H1 (cell line): Measurements from ENCODE around the gene DUSP3. TPM values are rescaled to one million over a fixed set of nuclear protein-coding genes. Genes with fewer than 3 reads are reported as not detected.

ENCODE experiments used
- CTCF ChIA-PET: fragments of 300-600 bp; sonication (Branson Sonifier 250); formaldehyde crosslinking; loops from one replicate; lab custom pipeline; 2021; ENCODE audit not compliant: partially characterized antibody; lab: Charles Lee
- POLR2A ChIA-PET: fragments of 300-600 bp; sonication (Branson Sonifier 250); formaldehyde crosslinking; loops from one replicate; lab custom pipeline; 2021; ENCODE audit warnings: inconsistent platforms; ENCODE audit not compliant: partially characterized antibody; lab: Charles Lee
- DNase-seq, 2 experiments: peaks; one replicate each; pipeline versions ENCODE4 v3.0.0 to v3.0.0-alpha.2; 2010 to 2022; ENCODE audit warnings: low spot score in 2 of 2, low read depth in 1 of 2, mixed read lengths in 1 of 2
- FAIRE-seq: peaks from 2 replicates; lab custom pipeline; 2011; peaks lifted over from hg19 to GRCh38; lab: Jason Lieb, UNC
- H2AFZ ChIP-seq: 2 replicates; pipeline ENCODE4 v1.8.1; 2012; ENCODE audit warnings: low read length, inconsistent platforms
- H2AK5ac ChIP-seq: 2 replicates; pipeline ENCODE4 v1.6.1; 2013; ENCODE audit warnings: low read depth, low read length
- H2BK120ac ChIP-seq: replicated peaks from 2 replicates; pipeline ENCODE3; 2013; ENCODE audit warnings: low read depth, low read length, inconsistent platforms
- H2BK12ac ChIP-seq: 2 replicates; pipeline ENCODE4 v1.6.1; 2013; ENCODE audit warnings: low read depth, low read length
- H2BK15ac ChIP-seq: 2 replicates; pipeline ENCODE4 v1.6.1; 2013; ENCODE audit warnings: low read length
- H2BK20ac ChIP-seq: 2 replicates; pipeline ENCODE4 v1.6.1; 2013; ENCODE audit warnings: low read length
- H2BK5ac ChIP-seq: 2 replicates; pipeline ENCODE4 v1.6.1; 2013; ENCODE audit warnings: low read depth, low read length
- H3K14ac ChIP-seq: 2 replicates; pipeline ENCODE4 v1.6.1; 2013; ENCODE audit warnings: inconsistent platforms; ENCODE audit not compliant: insufficient read length
- H3K18ac ChIP-seq: 2 replicates; pipeline ENCODE4 v1.6.1; 2013; ENCODE audit warnings: low read length; ENCODE audit errors: extremely low read depth
- H3K23ac ChIP-seq: 2 replicates; pipeline ENCODE4 v1.6.1; 2013; ENCODE audit warnings: inconsistent platforms; ENCODE audit not compliant: insufficient read length
- H3K23me2 ChIP-seq: 2 replicates; pipeline ENCODE4 v1.6.1; 2013; ENCODE audit warnings: low read depth, low read length
- H3K27ac ChIP-seq: 2 replicates; pipeline ENCODE4 v1.6.1; 2011; ENCODE audit warnings: low read depth, low read length, inconsistent platforms
- H3K27me3 ChIP-seq, 4 experiments: replicated peaks in 1 of 4; 1 replicate in 1 of 4; 2 replicates in 3 of 4; pipeline versions ENCODE4 v1.6.1 to v1.8.1; 2011 to 2013; ENCODE audit warnings: low read length in 3 of 4, mild to moderate bottlenecking in 3 of 4, inconsistent platforms in 2 of 4, mixed read lengths in 2 of 4, moderate library complexity in 1 of 4; ENCODE audit not compliant: control insufficient read depth in 3 of 4, insufficient read depth in 3 of 4; ENCODE audit errors: extremely low read depth in 1 of 4
- H3K36me3 ChIP-seq, 4 experiments: 2 replicates each; pipeline versions ENCODE4 v1.6.1 to v1.8.1; 2011 to 2013; ENCODE audit warnings: mild to moderate bottlenecking in 4 of 4, low read length in 3 of 4, moderate library complexity in 2 of 4, control low read depth in 1 of 4, inconsistent platforms in 1 of 4; ENCODE audit not compliant: insufficient read depth in 4 of 4, control insufficient read depth in 2 of 4
- H3K4ac ChIP-seq: replicated peaks from 2 replicates; pipeline ENCODE3; 2013; ENCODE audit warnings: low read length, low read depth, mixed read lengths, inconsistent platforms; ENCODE audit not compliant: insufficient read length
- H3K4me1 ChIP-seq, 4 experiments: replicated peaks in 1 of 4; 1 replicate in 1 of 4; 2 replicates in 3 of 4; pipeline versions ENCODE4 v1.6.1 to v1.8.1; 2011 to 2013; ENCODE audit warnings: low read length in 3 of 4, inconsistent platforms in 2 of 4, mixed read lengths in 1 of 4; ENCODE audit not compliant: insufficient read depth in 4 of 4, control insufficient read depth in 3 of 4
- H3K4me2 ChIP-seq, 2 experiments: 2 replicates each; pipeline versions ENCODE4 v1.6.1 to v1.8.1; 2011 to 2013; ENCODE audit warnings: low read depth in 2 of 2, low read length in 2 of 2, control low read depth in 1 of 2, inconsistent platforms in 1 of 2, mild to moderate bottlenecking in 1 of 2; ENCODE audit not compliant: insufficient read depth in 1 of 2
- H3K4me3 ChIP-seq, 4 experiments: fragments of 200-600, 300-600 bp in 1 of 4; sonication (generic), shearing (Covaris generic), sonication (Bioruptor Twin) in 1 of 4; 2 replicates each; pipeline versions ENCODE4 v1.5.1 to v1.8.1; 2011 to 2016; ENCODE audit warnings: low read length in 4 of 4, low read depth in 3 of 4, control low read depth in 2 of 4, inconsistent platforms in 2 of 4, mild to moderate bottlenecking in 2 of 4, mixed read lengths in 1 of 4, moderate library complexity in 1 of 4; ENCODE audit not compliant: insufficient read depth in 2 of 4; ENCODE audit errors: extremely low read depth in 1 of 4
- H3K56ac ChIP-seq: replicated peaks from 2 replicates; pipeline ENCODE3; 2013; ENCODE audit warnings: low read depth, mild to moderate bottlenecking, mixed read lengths, low read length, inconsistent platforms; ENCODE audit not compliant: insufficient read length
- H3K79me1 ChIP-seq: 2 replicates; pipeline ENCODE4 v1.6.1; 2013; ENCODE audit warnings: low read depth, low read length, control low read depth
- H3K79me2 ChIP-seq, 2 experiments: 2 replicates each; pipeline versions ENCODE4 v1.6.1 to v1.8.1; 2012 to 2013; ENCODE audit warnings: low read length in 2 of 2, mild to moderate bottlenecking in 2 of 2, inconsistent platforms in 1 of 2; ENCODE audit not compliant: insufficient read depth in 2 of 2, control insufficient read depth in 1 of 2
- H3K9ac ChIP-seq, 4 experiments: replicated peaks in 1 of 4; 1 replicate in 1 of 4; 2 replicates in 3 of 4; pipeline versions ENCODE4 v1.6.1 to v1.8.1; 2011 to 2013; ENCODE audit warnings: low read depth in 3 of 4, low read length in 3 of 4, control low read depth in 2 of 4, mild to moderate bottlenecking in 2 of 4, moderate library complexity in 2 of 4, inconsistent platforms in 1 of 4; ENCODE audit errors: extremely low read depth in 1 of 4
- H3K9me3 ChIP-seq, 2 experiments: 2 replicates each; pipeline versions ENCODE4 v1.6.1 to v1.8.1; 2012 to 2013; ENCODE audit warnings: mild to moderate bottlenecking in 2 of 2, moderate library complexity in 2 of 2, control low read depth in 1 of 2, inconsistent platforms in 1 of 2, low read depth in 1 of 2, low read length in 1 of 2, mixed read lengths in 1 of 2; ENCODE audit not compliant: insufficient read depth in 2 of 2
- H4K20me1 ChIP-seq, 2 experiments: replicated peaks in 1 of 2; 2 replicates each; pipeline versions ENCODE3 to v1.8.1; 2011 to 2013; ENCODE audit warnings: inconsistent platforms in 2 of 2, low read length in 2 of 2, mild to moderate bottlenecking in 1 of 2; ENCODE audit not compliant: insufficient read depth in 2 of 2, control insufficient read depth in 1 of 2
- H4K5ac ChIP-seq: 2 replicates; pipeline ENCODE4 v1.6.1; 2013; ENCODE audit warnings: low read length, low read depth, mixed read lengths, inconsistent platforms; ENCODE audit not compliant: insufficient read length
- H4K8ac ChIP-seq: 2 replicates; pipeline ENCODE4 v1.8.0; 2013; ENCODE audit warnings: mild to moderate bottlenecking, moderate library complexity, low read length, inconsistent platforms; ENCODE audit not compliant: insufficient read depth; ENCODE audit errors: extremely low read depth
- H4K91ac ChIP-seq: replicated peaks from 2 replicates; pipeline ENCODE3; 2013; ENCODE audit warnings: low read length, mixed read lengths, inconsistent platforms; ENCODE audit not compliant: insufficient read length
- EGR1 ChIP-seq: IDR thresholded peaks from 2 replicates; pipeline ENCODE4 v1.6.1; 2011; ENCODE audit warnings: low read depth, low read length, borderline replicate concordance
- KDM1A ChIP-seq: fragments of 200-600, 300-600 bp; sonication (generic); IDR thresholded peaks from 2 replicates; pipeline ENCODE4 v1.7.1; 2016; ENCODE audit warnings: mild to moderate bottlenecking, low read length, borderline replicate concordance
- RBBP5 ChIP-seq: IDR thresholded peaks from 2 replicates; pipeline ENCODE4 v1.7.1; 2012; ENCODE audit warnings: low read depth, mild to moderate bottlenecking, inconsistent platforms, low read length, moderate library complexity, borderline replicate concordance
- SIN3A ChIP-seq, 2 experiments: IDR thresholded peaks in 1 of 2; conservative IDR thresholded peaks in 1 of 2; 2 replicates each; pipeline ENCODE4 v1.6.1; 2011 to 2012; ENCODE audit warnings: low read length in 2 of 2, improper control_type of control experiment in 1 of 2, low read depth in 1 of 2, mild to moderate bottlenecking in 1 of 2
- WGBS, 2 experiments: shearing (Covaris generic) in 1 of 2; methylation state at CpG; one replicate each; pipeline versions ENCODE4 v1.1.6 to v1.1.7; 2013 to 2015; ENCODE audit warnings: low lambda C conversion rate in 2 of 2, mixed read lengths in 2 of 2, inconsistent platforms in 1 of 2, low coverage in 1 of 2, missing lambda C conversion rate in 1 of 2; ENCODE audit not compliant: insufficient replicate concordance in 2 of 2, insufficient coverage in 1 of 2, insufficient read length in 1 of 2; ENCODE audit errors: extremely low coverage in 1 of 2, missing lambda C conversion rate in 1 of 2; 5-methylcytosine and 5-hydroxymethylcytosine counted together
- polyA plus RNA-seq, 7 experiments: library from polyadenylated mRNA; depleted of rRNA in 3 of 7; stranded (reverse) in 5 of 7; unstranded in 2 of 7; fragments of >200 nt in 5 of 7; fragments of 200-250 nt in 2 of 7; gene quantifications; 1 replicate in 5 of 7; 2 replicates in 1 of 7; 4 replicates in 1 of 7; pipeline versions ENCODE4 v1.2.1 to v1.2.3, GENCODE V29; 2011 to 2013; ENCODE audit warnings: missing spikeins in 2 of 7, mixed read lengths in 2 of 7
- total RNA-seq: library from RNA; stranded (reverse); fragmentation: NEBNext Ultra II Directional; extraction: Animal tissue kit (Norgen Biotek cat#: 25700); gene quantifications from 2 replicates; pipeline ENCODE4 v1.2.1, GENCODE V29; 2021
- TF ChIP-seq, protein P1 (sequence below): IDR thresholded peaks from 2 replicates; pipeline ENCODE4 v1.6.1; 2011; ENCODE audit warnings: low read length, improper control_type of control experiment

Gene DUSP3
- total and polyA plus RNA-seq, 2 of the 8 experiments (the other 6 are each of a cell fraction or from before 2014, with no cell fraction given): 15.1 to 21.2 TPM

DNA sequence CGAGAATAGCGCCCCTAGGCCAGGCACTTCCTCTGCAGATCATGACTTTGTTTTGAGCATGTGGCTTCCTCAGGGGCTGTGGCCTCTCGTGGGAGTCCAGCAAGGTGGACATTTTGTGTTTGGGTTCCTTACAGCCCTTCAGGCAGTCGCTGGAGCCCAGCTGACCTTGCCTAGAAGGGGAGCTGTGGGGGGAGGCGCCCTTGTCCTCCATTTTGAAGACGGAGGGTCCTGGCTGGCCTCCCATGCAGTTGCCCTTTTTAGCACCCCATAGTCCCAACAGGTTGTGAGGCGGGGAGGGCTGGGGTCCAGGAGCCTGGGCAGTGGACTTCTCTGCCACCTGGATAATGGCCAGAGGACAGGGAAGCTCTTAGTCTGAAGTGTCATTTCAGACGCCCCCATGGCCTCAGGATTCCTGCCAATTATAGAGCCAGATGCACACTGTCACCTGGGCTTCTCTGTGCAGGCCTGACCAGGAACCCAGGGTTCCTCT, 21.6 kb downstream of the DUSP3 start:
- Histone ChIP-seq H2BK120ac (no peak overlapping the region), H3K23me2 (peaks cover 3% of the 10 kb centered on the region; the same call in 1 of the 2 replicates), H3K4me2 (no peak overlapping the region), H2BK15ac (no peak overlapping the region), H4K20me1 (no peaks in the 10 kb centered on the region), H3K79me2 (no peaks in the 10 kb centered on the region), H2BK12ac (0 out of 2 replicates have a peak overlapping the region, but pooled peaks have one; percentile 17), H3K4ac (no peak overlapping the region), H2BK5ac (no peak overlapping the region), H3K9ac (no peak overlapping the region), H3K4me3 (no peak overlapping the region), H3K23ac (no peak overlapping the region), H3K56ac (no peak overlapping the region), H3K27ac (no peak overlapping the region), H2AK5ac (no peak overlapping the region), H3K14ac (no peak overlapping the region), H4K5ac (no peak overlapping the region), H3K36me3 (no peaks in the 10 kb centered on the region), H4K8ac (no peak overlapping the region), H3K9me3 (no peaks in the 10 kb centered on the region), H3K4me1 (peaks cover 4 to 25% (median 8%) of the 10 kb centered on the region in 4 experiments; a peak in 6 of 7 replicates), H3K18ac (no peak overlapping the region), H2BK20ac (no peak overlapping the region), H3K27me3 (peaks cover 0 to 30% (median 22%) of the 10 kb centered on the region in 4 experiments; a peak in 6 of 7 replicates), H4K91ac (no peak overlapping the region), H3K79me1 (no peaks in the 10 kb centered on the region), H2AFZ (no peak overlapping the region)
- ChIA-PET CTCF (interaction anchor here (1.0 to 22.9 kb wide), 10 partner anchors 9 to 181 kb away, joined by 3 to 969 read pairs (median 24); no protein-coding TSS in a partner anchor), POLR2A (interaction anchor here (1.1 to 2.2 kb wide), 2 partner anchors 55 to 230 kb away, joined by 4 to 7 read pairs; no protein-coding TSS in a partner anchor)
- no peak for DNase-seq
- TF ChIP-seq RBBP5: no peak
- TF ChIP-seq, protein P1, sequence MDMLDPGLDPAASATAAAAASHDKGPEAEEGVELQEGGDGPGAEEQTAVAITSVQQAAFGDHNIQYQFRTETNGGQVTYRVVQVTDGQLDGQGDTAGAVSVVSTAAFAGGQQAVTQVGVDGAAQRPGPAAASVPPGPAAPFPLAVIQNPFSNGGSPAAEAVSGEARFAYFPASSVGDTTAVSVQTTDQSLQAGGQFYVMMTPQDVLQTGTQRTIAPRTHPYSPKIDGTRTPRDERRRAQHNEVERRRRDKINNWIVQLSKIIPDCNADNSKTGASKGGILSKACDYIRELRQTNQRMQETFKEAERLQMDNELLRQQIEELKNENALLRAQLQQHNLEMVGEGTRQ: no peak
- TF ChIP-seq KDM1A: no peak
- no peak for TF ChIP-seq EGR1
- no peak for TF ChIP-seq SIN3A (conservative IDR thresholded peaks at IDR 0.05 in 1 of 2, IDR thresholded peaks at IDR 0.05 in 1 of 2; ENCODE audit: low read depth in 1 of 2, low read length in 2 of 2)
- WGBS, 2 experiments: 86% methylated on average over 8 of the region's 8 CpGs; no CpG with 5 or more reads in 1 of the 2 experiments
- no peak for FAIRE-seq
